Hepatocyte (in vitro differentiated cells): ENCODE results near the gene POU6F2.

Experiments used
- EZH2 ChIP-seq: fragments of 200-600 bp; sonication (generic); IDR thresholded peaks from 2 replicates; pipeline ENCODE4 v1.6.1; 2016; ENCODE audit warnings: antibody characterized with exemption, mild to moderate bottlenecking, borderline replicate concordance
- TF ChIP-seq, protein P1 (sequence below): fragments of 200-600 bp; sonication (generic); IDR thresholded peaks from 2 replicates; pipeline ENCODE4 v1.5.1; 2016; ENCODE audit warnings: antibody characterized with exemption, mild to moderate bottlenecking; ENCODE audit not compliant: poor library complexity

DNA sequence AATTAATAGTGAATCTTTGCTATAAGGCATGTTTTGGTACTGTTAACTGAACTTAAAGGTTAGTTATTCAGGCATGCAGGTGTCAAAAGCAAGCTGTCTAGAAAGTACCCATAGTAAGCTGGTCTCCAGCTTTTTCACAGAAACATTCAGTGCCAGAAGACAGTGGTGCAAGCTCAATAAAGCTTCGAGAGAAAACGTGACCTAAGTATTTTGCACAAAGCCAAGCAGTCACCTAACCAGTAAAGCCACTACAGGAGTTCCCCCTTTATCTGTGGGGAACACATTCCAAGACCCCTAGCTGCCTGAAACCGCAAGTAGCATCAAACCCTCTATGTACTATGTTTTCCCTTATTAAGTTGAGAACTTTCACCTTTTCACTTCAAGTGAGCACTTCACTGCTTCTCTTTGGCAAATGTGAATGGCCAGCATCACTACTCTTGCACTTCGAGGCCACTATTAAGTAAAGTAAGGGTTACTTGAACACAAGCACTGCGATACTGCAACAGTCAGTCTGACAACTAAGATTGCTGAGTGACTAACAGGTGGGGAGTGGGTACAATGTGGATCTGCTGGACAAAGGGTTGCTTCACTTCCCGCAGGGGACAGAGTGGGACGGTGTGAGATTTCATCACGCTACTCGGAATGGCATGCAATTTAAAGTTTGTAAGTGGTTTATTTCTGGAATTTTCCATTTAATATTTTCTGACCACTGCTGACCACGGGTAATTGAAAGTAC is 334.7 kb downstream of the POU6F2 start:
- no peak for TF ChIP-seq EZH2
- TF ChIP-seq, protein P1, sequence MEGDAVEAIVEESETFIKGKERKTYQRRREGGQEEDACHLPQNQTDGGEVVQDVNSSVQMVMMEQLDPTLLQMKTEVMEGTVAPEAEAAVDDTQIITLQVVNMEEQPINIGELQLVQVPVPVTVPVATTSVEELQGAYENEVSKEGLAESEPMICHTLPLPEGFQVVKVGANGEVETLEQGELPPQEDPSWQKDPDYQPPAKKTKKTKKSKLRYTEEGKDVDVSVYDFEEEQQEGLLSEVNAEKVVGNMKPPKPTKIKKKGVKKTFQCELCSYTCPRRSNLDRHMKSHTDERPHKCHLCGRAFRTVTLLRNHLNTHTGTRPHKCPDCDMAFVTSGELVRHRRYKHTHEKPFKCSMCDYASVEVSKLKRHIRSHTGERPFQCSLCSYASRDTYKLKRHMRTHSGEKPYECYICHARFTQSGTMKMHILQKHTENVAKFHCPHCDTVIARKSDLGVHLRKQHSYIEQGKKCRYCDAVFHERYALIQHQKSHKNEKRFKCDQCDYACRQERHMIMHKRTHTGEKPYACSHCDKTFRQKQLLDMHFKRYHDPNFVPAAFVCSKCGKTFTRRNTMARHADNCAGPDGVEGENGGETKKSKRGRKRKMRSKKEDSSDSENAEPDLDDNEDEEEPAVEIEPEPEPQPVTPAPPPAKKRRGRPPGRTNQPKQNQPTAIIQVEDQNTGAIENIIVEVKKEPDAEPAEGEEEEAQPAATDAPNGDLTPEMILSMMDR, result no peak
